Cerebellar cortex (tissue), 1 donor: Measurements from ENCODE around the gene PFN4.
"Not testable (repeated sequence)": the region's sequence is repeated elsewhere in the genome, so short reads cannot be mapped to it uniquely, and the experiment has no call there.

Experiments
- DNase-seq: peaks from one replicate; pipeline ENCODE4 v3.0.0-alpha.2; 2015; ENCODE audit warnings: low spot score

The PFN4 gene, protein sequence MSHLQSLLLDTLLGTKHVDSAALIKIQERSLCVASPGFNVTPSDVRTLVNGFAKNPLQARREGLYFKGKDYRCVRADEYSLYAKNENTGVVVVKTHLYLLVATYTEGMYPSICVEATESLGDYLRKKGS

DNA sequence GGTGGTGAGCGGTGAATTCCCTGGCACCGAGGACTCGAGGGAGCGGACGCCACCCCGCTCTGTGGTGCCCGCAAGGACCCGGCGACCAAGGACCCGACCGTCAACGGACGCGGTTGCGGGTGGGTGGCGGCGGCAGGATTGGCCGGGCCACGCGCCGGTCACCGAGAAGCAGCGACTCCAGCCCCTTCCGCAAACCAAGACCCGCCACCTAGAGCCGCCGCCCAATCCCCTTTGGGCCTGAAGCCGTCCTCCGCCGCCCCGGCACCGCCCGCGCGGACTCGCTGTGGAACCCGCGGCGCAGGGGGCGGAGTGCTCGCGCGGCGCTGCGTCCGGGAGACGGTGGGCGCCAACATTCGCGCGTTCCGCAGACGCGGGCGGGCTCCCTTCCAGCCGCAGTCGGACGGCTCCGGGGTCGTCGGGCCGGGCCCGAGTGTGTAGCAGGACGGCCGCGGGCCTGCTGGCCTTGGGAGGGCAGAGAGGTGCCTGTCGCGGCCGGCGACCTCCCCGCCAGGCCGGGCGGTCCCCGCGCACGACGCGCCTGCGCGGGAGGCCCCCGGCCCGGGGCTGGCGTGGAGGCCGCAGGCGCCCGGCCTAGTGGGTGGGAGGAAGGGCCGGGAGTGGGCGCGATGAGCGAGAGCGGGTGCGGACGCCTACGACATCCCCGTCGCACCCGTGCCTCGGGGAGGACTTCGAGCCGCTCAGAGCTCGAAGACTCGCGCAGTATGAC, at the start of gene PFN4, which contains the start of gene FAM228B:
Gene PFN4, minus strand, starts transcription at position 140 of the 727 bp plus-strand sequence. CDS start 799 bp downstream, outside the sequence.
Gene FAM228B, plus strand, starts transcription at position 275 of the 727 bp plus-strand sequence. CDS start 893 bp downstream, outside the sequence.
- peak; percentile 87 for DNase-seq

DNA sequence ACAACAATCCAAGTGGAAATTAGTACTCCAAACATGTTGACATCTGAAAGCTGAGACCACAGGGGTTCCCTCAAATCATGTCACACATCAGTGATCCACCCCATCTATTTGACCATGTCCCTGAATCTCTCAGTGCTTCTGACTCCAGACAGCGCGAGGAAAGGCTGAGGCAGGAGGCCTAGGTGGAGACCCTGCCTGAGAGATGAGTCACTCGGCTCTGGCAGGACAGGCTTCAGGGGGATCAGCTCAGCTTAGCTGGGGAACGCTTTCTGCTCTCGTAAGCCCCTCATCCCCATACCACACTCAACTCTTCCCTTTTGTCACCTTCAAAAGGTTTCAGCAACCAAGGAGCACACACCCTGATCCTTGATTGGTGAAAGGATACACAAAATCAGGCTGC, 45.9 kb upstream of the PFN4 start:
- DNase-seq: no peak

DNA sequence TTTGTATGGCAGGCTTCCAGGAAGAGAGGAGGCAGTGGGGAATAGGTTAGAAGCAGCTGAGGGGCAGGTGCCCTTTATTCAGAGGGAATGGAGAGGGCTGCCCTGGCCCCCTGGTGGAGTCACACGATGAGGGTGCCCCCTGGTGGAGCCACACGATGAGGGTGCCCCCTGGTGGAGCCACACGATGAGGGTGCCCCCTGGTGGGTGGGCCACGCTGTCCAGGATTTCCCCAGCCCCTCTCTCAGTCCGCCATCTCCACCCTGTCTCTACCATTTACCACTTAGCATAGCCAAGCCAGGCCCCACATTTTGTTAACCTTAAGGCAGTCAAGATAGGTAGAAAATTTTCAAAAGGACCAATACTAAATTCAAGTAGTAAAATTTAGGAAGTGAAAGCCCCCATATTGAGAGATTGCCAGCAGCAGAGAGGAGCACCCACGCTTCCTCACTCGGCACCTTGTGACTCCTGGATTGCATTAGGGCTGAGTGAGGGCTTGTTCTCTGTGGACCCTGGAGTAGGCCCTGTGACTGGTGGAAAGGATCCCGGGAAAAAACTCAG, 41.4 kb upstream of the PFN4 start:
- peak; percentile 13 for DNase-seq

DNA sequence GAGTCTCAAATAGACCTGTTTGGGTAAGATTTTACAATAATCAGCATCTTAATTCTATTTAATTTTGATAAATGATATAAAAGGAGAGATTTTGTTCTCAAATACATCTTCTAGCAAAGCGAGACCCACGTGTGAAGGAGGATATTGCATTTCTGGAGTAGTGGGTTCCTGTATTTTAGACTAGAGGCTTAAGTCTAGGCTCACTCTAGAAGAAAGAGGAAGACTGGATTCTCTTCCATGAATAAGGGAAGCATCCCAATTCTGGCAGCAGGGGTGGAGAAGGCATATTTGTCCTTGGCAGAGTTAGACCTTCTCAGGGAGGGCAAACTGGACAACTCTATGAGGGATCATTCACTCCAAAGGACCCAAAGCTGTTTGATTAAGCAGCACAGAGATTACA, 40.5 kb upstream of the PFN4 start:
- DNase-seq: no peak

DNA sequence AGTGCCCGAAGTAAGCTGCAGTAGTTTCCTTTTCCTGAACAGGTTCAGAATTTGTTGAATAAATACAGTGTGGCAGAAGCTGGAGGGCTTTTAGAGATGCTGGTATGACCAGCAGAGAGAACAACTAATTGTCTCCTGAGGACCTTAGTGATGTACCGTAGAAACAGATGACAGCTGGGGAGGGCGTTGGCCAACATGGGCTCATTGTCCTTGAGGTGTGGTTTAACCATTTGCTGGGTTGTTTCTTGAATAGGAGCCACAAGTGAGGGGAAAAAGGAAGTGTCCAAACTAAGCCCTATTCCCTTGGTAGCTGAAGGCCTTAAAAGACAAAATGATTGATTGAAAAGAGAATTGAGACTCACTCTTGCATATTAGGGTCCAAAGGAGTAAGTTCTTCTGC, 40.1 kb upstream of the PFN4 start:
- DNase-seq: no peak

DNA sequence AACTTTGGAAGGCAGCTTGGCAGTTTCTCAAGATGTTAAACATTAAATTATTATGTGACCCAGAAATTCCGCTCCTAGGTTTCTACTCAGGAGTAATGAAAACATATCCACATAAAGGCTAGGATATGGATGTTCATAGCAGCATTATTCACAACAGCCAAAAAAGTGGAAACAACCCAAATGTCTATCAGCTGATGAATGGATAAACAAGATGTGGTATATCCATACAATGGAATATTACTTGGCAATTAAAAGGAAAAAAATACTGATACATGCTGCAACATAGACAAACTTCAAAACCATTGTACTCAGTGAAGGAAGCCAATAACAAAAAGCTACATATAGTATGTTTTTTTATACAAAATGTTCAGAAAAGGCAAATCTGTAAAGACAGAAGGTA, 39.4 kb upstream of the PFN4 start:
- DNase-seq: no peak

DNA sequence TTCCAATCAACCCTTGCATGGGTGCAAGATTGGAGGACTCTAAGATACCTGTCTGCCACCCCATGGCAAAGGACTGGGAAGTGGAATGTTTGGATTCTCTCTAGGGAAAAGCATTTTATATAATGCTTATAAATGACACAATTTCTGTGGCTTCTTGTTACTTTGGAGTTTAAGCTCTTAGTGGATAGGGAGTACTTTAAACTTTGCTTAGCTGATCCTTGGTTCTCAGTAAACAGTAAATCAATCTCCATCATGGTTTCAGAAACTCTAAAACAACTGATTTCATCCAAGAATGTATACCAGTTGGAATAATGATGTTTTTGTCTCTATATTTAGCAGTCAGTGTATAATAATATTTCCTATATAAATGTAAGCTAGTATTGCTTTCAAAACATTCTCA, 37.6 kb upstream of the PFN4 start:
- no peak for DNase-seq

DNA sequence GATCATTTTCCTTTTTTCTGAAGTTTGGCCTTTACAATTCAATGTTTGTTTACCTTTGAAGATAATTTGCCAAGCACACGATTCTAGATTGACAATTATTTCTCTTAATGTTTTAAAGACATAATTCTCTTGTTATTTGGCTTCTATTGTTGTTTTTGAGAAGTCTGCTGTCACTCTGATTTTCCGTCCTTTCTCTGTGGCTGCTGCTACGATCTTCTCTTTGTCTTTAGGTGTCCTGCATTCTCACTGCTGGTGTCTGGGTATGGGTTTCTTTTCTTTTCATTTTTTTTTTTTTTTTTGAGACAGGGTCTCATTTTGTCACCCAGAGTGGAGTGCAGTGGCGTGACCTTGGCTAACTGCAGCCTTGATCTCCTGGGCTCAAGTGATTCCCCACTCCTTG, 36.6 kb upstream of the PFN4 start:
- no peak for DNase-seq

DNA sequence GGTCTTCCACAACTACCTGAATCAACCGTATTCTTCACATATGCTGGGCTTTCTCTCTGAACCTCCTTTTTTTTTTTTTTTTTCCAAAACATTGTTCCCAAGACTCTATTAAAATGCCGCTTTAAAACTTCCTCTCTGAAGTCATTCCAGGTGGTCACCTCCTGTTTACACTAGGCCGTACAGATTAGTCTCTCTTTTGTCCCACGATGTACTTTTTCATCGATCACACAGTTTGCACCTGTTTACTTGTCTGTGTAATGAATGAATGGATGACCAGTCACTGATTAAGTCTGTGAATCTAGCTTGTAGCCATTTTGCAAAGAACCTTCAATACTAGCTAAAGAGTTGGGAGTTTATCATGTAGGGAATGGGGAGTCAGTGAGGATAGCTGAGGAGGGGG, 35.0 kb upstream of the PFN4 start:
- DNase-seq: no peak

DNA sequence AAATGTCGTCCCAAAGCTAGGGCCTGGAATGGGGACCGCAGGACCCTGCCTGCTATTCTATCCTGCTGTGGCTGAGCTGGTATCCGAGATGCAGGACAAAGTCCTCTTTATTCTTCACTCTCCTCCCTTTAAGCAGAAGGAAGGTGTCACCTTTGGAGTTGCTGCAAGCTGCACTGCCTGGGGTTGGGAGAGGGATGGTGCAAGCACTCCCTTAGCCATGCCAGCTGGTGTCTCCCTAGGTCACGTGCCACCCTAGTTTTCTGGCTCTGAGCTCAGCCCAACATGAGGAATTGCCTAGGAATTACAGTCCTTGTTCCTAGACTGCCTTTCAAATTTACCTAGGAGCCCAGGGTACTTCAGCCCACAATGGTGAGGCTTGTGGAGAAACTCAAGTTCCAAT, 30.3 kb upstream of the PFN4 start:
- DNase-seq: peak; percentile 6

DNA sequence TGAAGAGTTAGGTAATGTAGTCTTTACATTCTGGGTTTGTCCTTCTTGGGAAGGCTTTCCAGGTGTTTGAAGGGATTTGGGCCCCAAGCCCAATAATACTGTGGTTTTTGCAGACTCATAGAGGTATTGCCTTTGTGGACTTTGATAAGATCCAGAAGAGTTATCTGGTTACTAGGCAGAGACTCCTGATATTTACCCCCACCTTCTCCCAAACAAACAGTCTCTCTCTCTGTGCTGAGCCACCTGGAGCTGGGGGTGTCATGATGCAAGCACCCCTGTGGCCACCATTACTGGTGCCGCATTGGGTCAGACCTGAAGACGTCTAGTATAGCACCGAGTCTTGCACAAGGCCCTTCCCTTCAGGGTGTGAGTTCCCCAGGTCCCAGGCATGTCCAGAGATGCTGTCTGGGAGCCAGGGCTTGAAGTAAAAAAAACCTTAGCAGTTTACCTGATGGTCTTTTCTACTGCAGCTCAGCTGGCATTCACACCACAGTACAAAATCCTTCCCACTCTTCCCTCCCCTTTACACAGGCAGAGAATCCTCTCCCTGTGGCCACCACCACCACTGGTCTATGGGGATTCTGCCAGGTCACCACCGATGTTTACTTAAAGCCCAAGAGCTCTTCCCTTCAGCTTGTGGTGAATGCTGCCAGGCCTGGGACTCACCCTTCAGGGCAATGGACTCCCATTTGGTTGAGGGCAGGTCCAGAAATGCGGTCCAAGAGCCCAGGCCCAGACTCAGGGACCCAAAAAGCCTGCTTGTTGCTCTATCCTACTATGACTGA, 29.5 kb upstream of the PFN4 start:
- no peak for DNase-seq

DNA sequence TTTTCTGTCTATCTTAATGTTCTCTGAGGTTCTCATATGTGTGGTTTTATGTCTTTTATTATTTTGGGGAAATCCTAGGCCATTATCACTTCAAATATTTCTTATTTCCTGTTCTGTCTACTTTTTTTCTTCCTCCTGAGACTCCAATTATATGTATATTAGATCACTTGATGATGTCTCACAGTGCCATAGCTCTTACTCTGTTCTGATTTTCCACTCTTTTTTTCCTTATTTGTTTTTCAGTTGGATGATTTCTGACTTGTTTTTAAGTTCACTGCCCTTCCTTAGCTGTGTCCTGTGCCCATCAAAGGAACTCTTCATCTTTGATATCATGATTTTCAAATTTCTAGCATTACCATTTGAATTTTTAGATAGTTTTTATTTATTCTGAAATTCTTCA, 24.2 kb upstream of the PFN4 start:
- DNase-seq: no peak

DNA sequence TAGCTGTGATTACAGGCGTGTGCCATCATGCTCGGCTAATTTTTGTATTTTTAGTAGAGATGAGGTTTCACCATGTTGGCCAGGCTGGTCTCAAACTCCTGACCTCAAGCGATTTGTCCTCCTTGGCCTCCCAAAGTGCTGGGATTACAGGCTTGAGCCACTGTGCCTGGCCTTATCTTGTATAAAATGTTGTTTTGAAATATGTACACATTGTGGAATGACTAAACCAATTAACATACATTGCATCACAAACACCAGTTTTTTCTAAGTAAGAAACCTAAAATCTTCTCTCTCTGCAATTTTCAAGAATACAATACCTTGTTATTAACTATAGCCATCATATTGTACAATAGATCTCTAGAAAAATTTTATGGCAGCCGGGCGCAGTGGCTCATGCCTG, 17.2 kb upstream of the PFN4 start:
- not testable (repeated sequence) for DNase-seq

DNA sequence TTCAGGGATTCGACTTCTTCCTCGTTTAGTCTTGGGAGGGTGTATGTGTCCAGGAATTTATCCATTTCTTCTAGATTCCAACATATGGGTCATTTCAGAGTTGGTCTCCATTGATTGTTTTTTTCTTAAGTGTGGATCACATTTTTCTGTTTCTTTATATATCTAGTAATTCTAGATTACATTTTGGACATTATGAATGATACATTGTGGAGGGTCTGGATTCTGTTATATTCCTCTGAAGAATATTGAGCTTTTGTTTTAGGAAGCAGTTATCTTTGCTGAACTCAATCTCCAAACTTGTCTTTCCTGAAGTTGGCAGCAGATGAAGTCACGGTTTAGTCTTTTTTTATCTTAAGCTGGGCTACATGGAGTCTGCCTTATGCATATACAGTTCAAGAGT, 9.4 kb upstream of the PFN4 start:
- DNase-seq: no peak

DNA sequence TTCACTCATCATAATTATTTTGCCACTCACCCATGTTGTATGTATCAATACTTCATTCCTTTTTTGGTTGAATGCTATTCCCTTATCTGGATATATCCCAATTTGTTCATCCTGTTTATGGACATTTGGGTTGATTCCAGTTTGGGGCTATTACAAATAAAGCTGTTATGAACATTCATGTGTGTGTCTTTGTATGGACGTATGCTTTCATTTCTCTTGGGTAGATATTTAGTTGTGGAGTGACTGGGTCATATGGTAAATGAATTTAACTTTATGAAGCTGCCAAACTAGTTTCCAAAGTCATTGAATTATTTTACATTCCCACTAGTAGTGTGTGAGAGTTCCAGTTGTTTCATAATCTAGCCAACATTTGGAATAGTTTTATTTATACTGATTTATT, 2.8 kb upstream of the PFN4 start:
- no peak for DNase-seq

DNA sequence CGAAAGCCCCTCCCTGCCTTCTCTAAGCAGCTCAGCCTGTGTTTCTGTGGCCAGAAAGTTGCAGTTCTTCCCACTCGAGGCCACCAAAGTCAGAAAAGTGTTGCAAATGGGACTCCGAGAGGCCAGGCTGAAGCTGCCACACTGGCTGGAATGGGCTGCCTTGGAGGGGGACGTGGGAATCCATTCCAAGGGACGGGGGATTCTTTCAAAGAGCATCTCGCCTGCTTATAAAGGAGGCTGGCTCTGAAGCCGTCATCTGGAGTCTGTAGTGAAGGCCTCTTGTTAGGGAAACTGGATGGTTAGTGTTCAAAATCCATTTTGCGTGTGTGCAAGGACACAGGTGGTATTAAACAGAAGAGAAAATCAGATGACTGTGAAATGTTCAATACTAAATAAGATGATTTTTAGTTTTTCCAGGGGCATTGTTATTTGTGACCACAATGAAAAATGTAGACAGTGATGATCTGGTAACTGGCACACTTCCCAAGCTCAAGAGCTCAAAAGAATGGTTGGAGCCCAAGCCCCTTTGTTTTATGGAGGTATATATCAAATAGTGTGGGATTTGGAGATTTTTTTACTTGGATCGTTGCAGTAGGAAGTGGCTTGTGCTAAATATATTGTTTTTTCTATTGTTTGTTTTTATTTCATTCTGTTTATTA, 917 bp upstream of the PFN4 start:
- DNase-seq: peak; percentile 64

DNA sequence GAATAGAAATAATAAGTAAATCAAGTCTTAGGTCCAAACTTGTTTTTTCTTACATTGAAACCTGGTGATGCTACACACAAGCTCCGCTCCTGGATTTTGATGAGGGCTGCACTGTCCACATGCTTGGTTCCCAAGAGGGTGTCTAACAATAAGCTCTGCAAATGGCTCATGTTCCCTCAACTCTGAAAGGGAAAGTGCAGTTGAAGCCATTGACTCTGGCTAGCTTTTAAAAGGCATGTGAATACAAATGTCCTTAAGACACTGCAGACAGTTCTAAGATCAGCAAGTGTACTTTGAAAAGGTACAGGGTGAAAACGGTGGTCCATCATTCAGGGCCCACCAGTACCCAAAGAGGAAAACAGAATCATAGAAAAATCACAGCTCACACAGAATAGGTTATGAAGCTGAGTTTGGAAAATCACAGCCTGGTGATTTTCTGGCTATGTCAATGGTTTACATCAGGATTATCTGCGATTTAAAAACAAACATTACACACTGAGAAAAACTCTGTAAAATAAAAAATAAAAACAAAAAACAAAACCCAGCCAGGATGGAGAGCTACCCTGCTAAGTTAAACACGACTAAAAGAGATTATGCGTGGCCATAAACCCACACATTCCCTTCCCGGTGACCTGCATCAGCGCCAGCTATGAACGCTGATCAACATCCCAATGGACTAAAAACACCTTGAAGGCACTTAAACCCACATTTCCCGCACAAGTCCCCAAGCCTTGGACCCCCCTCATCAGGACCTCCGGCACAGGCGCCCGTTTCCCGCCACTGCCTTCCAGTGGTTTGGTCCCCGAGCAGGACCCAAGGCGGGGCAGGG, 554 bp downstream of the PFN4 start:
- peak; percentile 46 for DNase-seq

DNA sequence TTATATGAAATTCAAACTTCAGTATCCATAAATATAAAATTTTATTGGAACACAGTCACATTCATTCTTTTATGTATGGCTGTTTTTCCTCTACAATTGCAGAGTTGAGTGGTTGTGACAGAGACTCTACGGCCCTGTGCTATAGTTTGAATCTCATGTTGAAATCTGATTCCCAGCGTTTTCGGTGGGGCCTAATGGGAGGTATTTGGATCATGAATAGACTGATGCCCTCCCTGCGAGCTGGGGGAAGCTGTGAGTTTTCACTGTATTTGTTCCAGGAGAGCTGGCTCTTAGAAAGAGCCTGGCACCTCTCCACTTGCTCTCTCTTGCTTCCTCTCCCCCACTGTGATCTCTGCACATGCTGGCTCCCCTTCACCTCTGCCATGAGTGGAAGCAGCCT, 1.7 kb downstream of the PFN4 start:
- peak; percentile 23 for DNase-seq

DNA sequence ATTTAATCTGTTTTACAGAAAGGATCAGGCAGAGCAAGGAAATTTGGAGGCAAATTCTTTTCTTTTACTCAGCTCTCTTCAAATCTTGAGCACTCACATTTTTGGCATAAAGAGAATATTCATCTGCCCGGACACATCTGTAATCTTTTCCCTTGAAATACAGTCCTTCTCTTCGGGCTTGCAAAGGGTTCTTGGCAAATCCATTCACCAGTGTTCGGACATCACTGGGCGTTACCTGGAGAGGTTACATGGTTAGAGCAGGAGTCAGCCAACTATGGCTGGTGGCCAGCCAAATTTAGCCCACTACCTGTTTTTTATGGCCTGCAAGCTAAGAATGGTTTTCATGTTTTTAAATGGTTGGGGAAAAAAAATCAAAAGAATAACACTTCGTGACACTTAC, 2.1 kb downstream of the PFN4 start:
- DNase-seq: no peak

DNA sequence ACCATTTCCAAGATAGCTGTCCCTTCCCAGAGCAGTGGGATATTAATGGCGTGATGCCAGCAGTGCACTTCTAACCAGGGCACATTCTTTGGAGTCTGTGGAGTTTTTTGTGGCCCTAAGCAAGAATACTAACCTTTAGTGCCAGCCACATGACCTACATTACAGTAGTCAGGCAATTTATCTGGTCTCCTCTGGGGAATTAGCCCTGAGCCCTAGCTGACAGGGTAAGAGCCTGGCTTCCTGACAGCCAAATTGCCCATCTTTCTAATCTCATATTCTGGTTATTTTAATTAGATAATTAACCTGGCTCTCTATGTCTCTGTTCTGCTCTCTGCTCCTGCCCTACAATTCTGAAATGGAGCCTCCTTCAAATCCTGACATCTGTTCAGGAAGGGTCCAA, 5.2 kb downstream of the PFN4 start:
- DNase-seq: no peak

DNA sequence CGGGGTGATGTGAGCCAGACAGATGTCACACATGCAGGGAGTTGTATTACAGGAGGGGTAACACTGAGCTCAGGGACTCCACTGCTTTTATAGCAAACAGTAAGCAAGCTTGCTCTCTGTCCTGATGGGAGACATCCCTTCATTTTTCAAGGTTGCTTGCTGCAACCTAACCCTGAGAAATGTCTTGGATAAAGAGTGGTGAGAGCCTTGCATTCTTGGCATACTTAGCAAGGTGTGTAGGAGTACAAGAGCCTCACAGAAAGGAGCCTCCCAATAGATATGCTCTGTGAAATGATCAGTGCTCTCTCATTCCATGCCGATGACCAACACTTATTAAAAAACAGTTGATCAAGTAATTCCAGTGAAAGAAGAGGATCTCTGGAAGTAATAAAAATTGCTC, 8.1 kb downstream of the PFN4 start:
- no peak for DNase-seq
